Astrocyte (in vitro differentiated cells and primary cell): ENCODE data around the gene CLEC19A. TPM values are rescaled to one million over a fixed set of nuclear protein-coding genes. Genes with fewer than 3 reads are reported as not detected.

Experiments used
- DNase-seq: peaks from one replicate; pipeline ENCODE4 v3.0.0-alpha.2; 2010; ENCODE audit warnings: low read depth
- FAIRE-seq: peaks from 2 replicates; lab custom pipeline; 2011; peaks lifted over from hg19 to GRCh38; lab: Jason Lieb, UNC
- H2AFZ ChIP-seq: 2 replicates; pipeline ENCODE4 v1.6.0; 2012; ENCODE audit warnings: low read depth, low read length, inconsistent platforms
- H3K27ac ChIP-seq: 2 replicates; pipeline ENCODE4 v1.5.1; 2011; ENCODE audit warnings: low read depth, low read length, inconsistent platforms
- H3K27me3 ChIP-seq: 2 replicates; pipeline ENCODE4 v1.6.0; 2011; ENCODE audit warnings: low read length, inconsistent platforms; ENCODE audit not compliant: insufficient read depth
- H3K36me3 ChIP-seq: 2 replicates; pipeline ENCODE4 v1.5.1; 2011; ENCODE audit warnings: low read length, inconsistent platforms; ENCODE audit not compliant: insufficient read depth
- H3K4me1 ChIP-seq: 2 replicates; pipeline ENCODE4 v1.5.1; 2011; ENCODE audit warnings: low read length, inconsistent platforms; ENCODE audit not compliant: insufficient read depth
- H3K4me2 ChIP-seq: 2 replicates; pipeline ENCODE4 v1.6.0; 2012; ENCODE audit warnings: low read length, inconsistent platforms
- H3K4me3 ChIP-seq: 2 replicates; pipeline ENCODE4 v1.5.1; 2011; ENCODE audit warnings: low read depth, mild to moderate bottlenecking, low read length, inconsistent platforms; ENCODE audit not compliant: insufficient read depth
- H3K79me2 ChIP-seq: 2 replicates; pipeline ENCODE4 v1.6.0; 2012; ENCODE audit warnings: mild to moderate bottlenecking, low read length, inconsistent platforms; ENCODE audit not compliant: insufficient read depth
- H3K9ac ChIP-seq: 2 replicates; pipeline ENCODE4 v1.6.0; 2012; ENCODE audit warnings: mild to moderate bottlenecking, low read length, inconsistent platforms
- H3K9me3 ChIP-seq: 2 replicates; pipeline ENCODE4 v1.5.1; 2012; ENCODE audit warnings: low read depth, mild to moderate bottlenecking, low read length, inconsistent platforms; ENCODE audit not compliant: insufficient read depth
- H4K20me1 ChIP-seq: 2 replicates; pipeline ENCODE4 v1.6.0; 2012; ENCODE audit warnings: low read length, inconsistent platforms; ENCODE audit not compliant: insufficient read depth
- H3K27ac Mint-ChIP-seq: one replicate; pipeline ENCODE4 v1.8.0; 2021; ENCODE audit warnings: mild to moderate bottlenecking, mixed read lengths; ENCODE audit not compliant: unreplicated experiment
- H3K27me3 Mint-ChIP-seq: one replicate; pipeline ENCODE4 v1.8.0; 2021; ENCODE audit warnings: low read depth, mixed read lengths; ENCODE audit not compliant: unreplicated experiment
- H3K36me3 Mint-ChIP-seq: one replicate; pipeline ENCODE4 v1.8.0; 2021; ENCODE audit warnings: low read depth, mixed read lengths; ENCODE audit not compliant: unreplicated experiment
- H3K4me1 Mint-ChIP-seq: one replicate; pipeline ENCODE4 v1.8.0; 2021; ENCODE audit warnings: low read depth, mixed read lengths; ENCODE audit not compliant: unreplicated experiment
- H3K4me3 Mint-ChIP-seq: one replicate; pipeline ENCODE4 v1.8.0; 2021; ENCODE audit warnings: mild to moderate bottlenecking, moderate library complexity, mixed read lengths; ENCODE audit not compliant: unreplicated experiment
- H3K9me3 Mint-ChIP-seq: one replicate; pipeline ENCODE4 v1.8.0; 2021; ENCODE audit warnings: mild to moderate bottlenecking, mixed read lengths; ENCODE audit not compliant: unreplicated experiment
- CTCF ChIP-seq: IDR thresholded peaks from 2 replicates; pipeline ENCODE4 v1.5.1; 2011; ENCODE audit warnings: low read depth, mild to moderate bottlenecking, inconsistent platforms, low read length, moderate library complexity; ENCODE audit not compliant: insufficient read depth
- EZH2 ChIP-seq: IDR thresholded peaks from 2 replicates; pipeline ENCODE4 v1.6.1; 2012; ENCODE audit warnings: mild to moderate bottlenecking, low read length, inconsistent platforms; ENCODE audit not compliant: insufficient read depth
- total RNA-seq: library from RNA; stranded (reverse); gene quantifications from 2 replicates; pipeline ENCODE4 v1.2.1, GENCODE V29; 2021

The CLEC19A gene
- total RNA-seq, 1 donor from 2014 or later = not detected

DNA sequence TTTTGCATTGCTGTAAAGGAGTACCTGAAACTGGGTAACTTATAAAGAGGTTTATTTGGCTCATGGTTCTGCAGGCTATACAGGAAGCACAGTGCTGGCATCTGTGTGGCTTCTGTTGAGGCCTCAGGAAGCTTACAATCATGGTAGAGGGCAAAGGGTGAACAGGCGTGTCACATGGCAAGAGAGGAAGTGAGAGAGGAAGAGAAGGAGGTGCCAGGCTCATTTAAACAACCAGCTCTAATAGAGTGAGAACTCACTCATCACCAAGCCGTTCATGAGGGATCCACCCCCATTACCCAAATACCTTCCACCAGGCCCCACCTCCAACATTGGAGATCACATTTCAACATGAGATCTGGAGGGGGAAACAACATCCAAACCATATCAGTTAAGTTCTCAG, 16.4 kb upstream of the CLEC19A start:
- H3K9me3 ChIP-seq = peaks cover 5% of the 10 kb centered on the region
- H3K4me3 ChIP-seq = no peak overlapping the region
- H3K27me3 Mint-ChIP-seq = peaks cover 4% of the 10 kb centered on the region
- no peaks in the 10 kb centered on the region for H3K27me3 ChIP-seq
- TF ChIP-seq CTCF = no peak
- TF ChIP-seq EZH2 = no peak
- no peaks in the 10 kb centered on the region for H3K36me3 Mint-ChIP-seq
- H3K4me2 ChIP-seq = no peak overlapping the region
- H3K27ac Mint-ChIP-seq = no peak overlapping the region
- no peak overlapping the region for H3K4me3 Mint-ChIP-seq
- no peaks in the 10 kb centered on the region for H3K36me3 ChIP-seq
- FAIRE-seq (no peak), DNase-seq (no peak)
- no peak overlapping the region for H2AFZ ChIP-seq
- no peaks in the 10 kb centered on the region for H3K79me2 ChIP-seq
- H3K4me1 Mint-ChIP-seq = no peaks in the 10 kb centered on the region
- no peak overlapping the region for H3K27ac ChIP-seq
- no peak overlapping the region for H3K9ac ChIP-seq
- H3K4me1 ChIP-seq = no peaks in the 10 kb centered on the region
- no peaks in the 10 kb centered on the region for H4K20me1 ChIP-seq
- peaks cover 3% of the 10 kb centered on the region for H3K9me3 Mint-ChIP-seq

DNA sequence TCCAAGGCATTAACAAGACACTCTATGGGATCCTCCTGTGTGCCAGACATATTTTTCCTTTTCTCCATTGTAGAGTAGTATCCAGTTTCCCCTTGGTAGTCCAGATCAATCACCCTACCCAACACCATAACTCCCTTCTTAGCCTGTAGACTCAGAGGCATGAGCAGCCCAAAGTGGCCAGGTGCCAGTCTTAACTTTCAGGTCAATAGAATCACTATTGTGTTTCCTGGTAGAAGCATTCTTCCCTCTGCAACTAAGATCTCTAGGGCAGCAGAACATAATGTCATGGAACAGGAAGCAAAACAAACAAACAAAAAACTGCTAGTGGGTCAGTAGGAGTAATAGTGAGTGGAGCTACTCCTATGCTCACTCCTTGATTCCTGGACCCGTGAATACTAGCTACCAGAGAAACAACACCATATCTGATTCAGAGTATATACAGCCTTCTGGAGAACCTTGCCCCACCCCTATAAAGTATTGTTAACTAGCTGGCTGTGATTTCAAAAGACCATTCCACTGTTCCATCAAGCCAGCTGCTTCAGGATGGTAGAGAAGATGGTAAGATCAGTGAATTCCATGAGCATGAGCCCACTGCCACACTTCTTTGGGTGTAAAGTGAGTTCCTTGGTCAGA, 11.2 kb upstream of the CLEC19A start:
- Histone ChIP-seq H3K9me3 (no peaks in the 10 kb centered on the region), H3K4me3 (no peak overlapping the region), H3K36me3 (no peaks in the 10 kb centered on the region), H3K9ac (no peak overlapping the region), H3K27ac (no peak overlapping the region), H3K27me3 (no peaks in the 10 kb centered on the region), H3K4me1 (no peaks in the 10 kb centered on the region), H3K4me2 (no peak overlapping the region), H2AFZ (no peak overlapping the region), H4K20me1 (no peaks in the 10 kb centered on the region), H3K79me2 (no peaks in the 10 kb centered on the region)
- H3K4me1 Mint-ChIP-seq = no peaks in the 10 kb centered on the region
- H3K4me3 Mint-ChIP-seq = no peak overlapping the region
- DNase-seq = no peak
- FAIRE-seq = no peak
- H3K9me3 Mint-ChIP-seq = peaks cover 2% of the 10 kb centered on the region
- no peak overlapping the region for H3K27ac Mint-ChIP-seq
- no peaks in the 10 kb centered on the region for H3K36me3 Mint-ChIP-seq
- H3K27me3 Mint-ChIP-seq = peaks cover 19% of the 10 kb centered on the region
- no peak for TF ChIP-seq CTCF
- TF ChIP-seq EZH2 = no peak

DNA sequence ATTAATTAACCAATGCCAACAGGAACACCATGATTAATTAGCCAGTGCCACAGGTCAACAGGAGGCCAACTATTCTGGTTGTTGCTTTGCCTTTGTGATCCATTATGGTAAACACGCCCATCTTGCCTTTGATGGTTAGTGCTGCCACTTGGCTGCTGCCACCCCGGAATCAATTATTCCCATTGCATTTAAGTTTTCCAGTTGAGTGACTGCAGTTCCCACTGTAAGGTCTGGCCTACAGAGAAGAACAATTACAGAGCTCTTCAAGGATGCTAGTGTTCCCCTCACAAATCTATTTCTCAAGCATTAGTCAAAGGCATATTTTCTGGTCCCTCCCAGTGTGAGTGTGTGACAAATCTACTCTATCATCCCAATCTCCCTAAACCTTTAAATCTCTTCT, 7.1 kb upstream of the CLEC19A start:
- H3K4me1 ChIP-seq = no peaks in the 10 kb centered on the region
- no peaks in the 10 kb centered on the region for H3K79me2 ChIP-seq
- H3K9me3 Mint-ChIP-seq = peaks cover 7% of the 10 kb centered on the region
- H2AFZ ChIP-seq = no peak overlapping the region
- H3K4me2 ChIP-seq = no peak overlapping the region
- H3K36me3 Mint-ChIP-seq = no peaks in the 10 kb centered on the region
- no peak overlapping the region for H3K27ac Mint-ChIP-seq
- H3K4me1 Mint-ChIP-seq = peaks cover 3% of the 10 kb centered on the region
- no peaks in the 10 kb centered on the region for H3K36me3 ChIP-seq
- H3K9me3 ChIP-seq = no peaks in the 10 kb centered on the region
- no peak for DNase-seq
- TF ChIP-seq CTCF (no peak), EZH2 (no peak)
- no peaks in the 10 kb centered on the region for H4K20me1 ChIP-seq
- no peak overlapping the region for H3K4me3 Mint-ChIP-seq
- H3K27me3 ChIP-seq = no peaks in the 10 kb centered on the region
- no peak overlapping the region for H3K4me3 ChIP-seq
- peaks cover 19% of the 10 kb centered on the region for H3K27me3 Mint-ChIP-seq
- FAIRE-seq = no peak
- H3K9ac ChIP-seq = no peak overlapping the region
- no peak overlapping the region for H3K27ac ChIP-seq
